Lung microvascular endothelial cell (primary cell): ENCODE data around the gene KCNT2. TPM values are rescaled to one million over a fixed set of nuclear protein-coding genes. Genes with fewer than 3 reads are reported as not detected.
"Not testable (repeated sequence)": the region's sequence is repeated elsewhere in the genome, so short reads cannot be mapped to it uniquely, and the experiment has no call there.

Source experiments
- DNase-seq, 2 donors: peaks; one replicate each; pipeline versions ENCODE4 v3.0.0 to v3.0.0-alpha.2; 2010; ENCODE audit warnings: low read depth in 2 of 2
- total RNA-seq: library from RNA; depleted of rRNA; stranded (reverse); fragments of >200 nt; gene quantifications from 2 replicates; pipeline ENCODE4 v1.2.1, GENCODE V29; 2014

KCNT2 gene
- total RNA-seq, 1 donor from 2014 or later: under 0.01 TPM

- DNase-seq: no peak
These were observed 17.3 kb downstream of the KCNT2 start for GRCh38 chr1:196590959-196591358.

- DNase-seq: no peak
These were observed 18.1 kb downstream of the KCNT2 start for GRCh38 chr1:196590012-196590708.

GRCh38 chr1:196584696-196585095, 23.5 kb downstream of the KCNT2 start:
- DNase-seq: no peak

GRCh38 chr1:196577386-196577785, 30.9 kb downstream of the KCNT2 start:
- no peak for DNase-seq

- no peak for DNase-seq
These were observed 35.0 kb downstream of the KCNT2 start for GRCh38 chr1:196573226-196573625.

GRCh38 chr1:196567238-196567637, 41.0 kb downstream of the KCNT2 start:
- no peak for DNase-seq

- no peak for DNase-seq
These were observed 44.5 kb downstream of the KCNT2 start for GRCh38 chr1:196563768-196564167.

- DNase-seq: no peak
These were observed 48.9 kb downstream of the KCNT2 start for GRCh38 chr1:196559314-196559713.

- DNase-seq: peak; percentile 6 to 84
These were observed 49.8 kb downstream of the KCNT2 start for GRCh38 chr1:196558411-196558810.

- DNase-seq: no peak
These were observed 50.4 kb downstream of the KCNT2 start for GRCh38 chr1:196557797-196558196.

- no peak for DNase-seq
These were observed 57.5 kb downstream of the KCNT2 start for GRCh38 chr1:196550731-196551130.

- no peak for DNase-seq
These were observed 61.7 kb downstream of the KCNT2 start for GRCh38 chr1:196546272-196547111.

GRCh38 chr1:196545222-196545621, 63.0 kb downstream of the KCNT2 start:
- no peak for DNase-seq

GRCh38 chr1:196544617-196545016, 63.6 kb downstream of the KCNT2 start:
- no peak for DNase-seq

GRCh38 chr1:196543833-196544232, 64.4 kb downstream of the KCNT2 start:
- no peak for DNase-seq

- no peak for DNase-seq
These were observed 69.8 kb downstream of the KCNT2 start for GRCh38 chr1:196538473-196538872.

GRCh38 chr1:196535727-196536126, 72.5 kb downstream of the KCNT2 start:
- DNase-seq: peak; percentile 6 to 14

GRCh38 chr1:196531737-196532524, 76.3 kb downstream of the KCNT2 start:
- no peak for DNase-seq

- no peak for DNase-seq
These were observed 80.3 kb downstream of the KCNT2 start for GRCh38 chr1:196527919-196528318.

- DNase-seq: not testable (repeated sequence)
These were observed 85.5 kb downstream of the KCNT2 start for GRCh38 chr1:196522574-196523345.

- no peak for DNase-seq
These were observed 91.0 kb downstream of the KCNT2 start for GRCh38 chr1:196517193-196517592.
